GM19468 (cell line): ENCODE measurements around the gene ALDH18A1.

Experiments used
- ATAC-seq: cut with Tn5 transposase; IDR thresholded peaks from one replicate; pipeline ENCODE4 v1.9.1; 2021; ENCODE audit warnings: mild to moderate bottlenecking, moderate library complexity, moderate number of reproducible peaks; ENCODE audit not compliant: unreplicated experiment; ENCODE audit errors: extremely low read depth

Gene ALDH18A1

GRCh38 chr10:95597788-95598187 lies 58.7 kb downstream of the ALDH18A1 start:
- ATAC-seq, result no peak

DNA sequence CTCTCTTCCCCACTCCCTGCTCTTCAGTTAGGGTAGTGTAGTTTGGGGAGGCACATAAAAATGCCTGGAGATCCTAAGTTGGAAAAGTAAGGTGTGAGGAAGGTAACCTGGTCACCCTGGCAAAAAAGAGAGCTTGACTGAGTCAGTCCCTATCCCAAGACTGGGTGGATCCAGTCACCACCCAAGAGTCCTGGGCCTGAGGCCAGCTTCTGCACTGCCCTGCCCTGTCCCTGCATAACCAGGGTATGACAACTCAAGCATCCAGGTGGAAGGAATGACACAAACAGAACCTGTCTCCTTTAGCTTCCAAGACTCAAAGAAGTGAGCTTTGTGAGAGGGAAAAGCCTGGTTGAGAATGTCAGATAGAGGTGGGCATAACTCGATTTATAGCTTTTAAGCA lies 68.5 kb downstream of the ALDH18A1 start:
- no peak for ATAC-seq

DNA sequence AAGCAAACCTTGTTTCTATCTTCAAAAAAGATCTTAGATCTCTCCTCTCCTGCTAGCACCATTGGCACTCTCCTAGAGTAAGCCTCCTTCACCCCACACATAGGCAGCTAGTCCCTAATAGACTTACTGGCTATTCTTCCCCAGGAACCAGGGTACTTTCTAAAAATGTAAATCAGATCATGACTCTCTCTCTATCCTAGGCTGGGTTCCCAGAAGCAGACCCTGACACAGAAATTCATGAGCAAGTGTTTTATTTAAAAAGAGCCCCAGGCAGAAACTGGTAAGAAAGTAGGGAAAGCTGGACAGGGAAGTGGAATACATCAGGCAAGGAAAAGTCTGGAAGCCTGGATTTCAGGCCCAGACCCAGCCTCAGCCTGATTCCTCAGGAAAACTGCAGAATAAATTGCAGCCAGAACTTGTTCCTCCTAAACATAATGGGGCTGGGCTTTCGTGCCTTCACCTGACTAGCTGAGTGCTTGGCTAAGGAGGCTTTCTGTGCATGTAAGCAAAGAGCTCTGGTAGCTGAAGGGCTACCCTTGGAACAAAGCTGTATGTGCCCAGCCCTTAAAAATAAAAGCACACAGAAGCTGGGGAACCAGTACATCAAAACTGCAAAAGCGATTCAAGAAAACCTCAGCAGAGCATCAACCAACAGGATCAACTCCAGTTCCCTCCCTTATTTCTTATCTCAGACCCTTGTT lies 76.5 kb downstream of the ALDH18A1 start:
- no peak for ATAC-seq

DNA sequence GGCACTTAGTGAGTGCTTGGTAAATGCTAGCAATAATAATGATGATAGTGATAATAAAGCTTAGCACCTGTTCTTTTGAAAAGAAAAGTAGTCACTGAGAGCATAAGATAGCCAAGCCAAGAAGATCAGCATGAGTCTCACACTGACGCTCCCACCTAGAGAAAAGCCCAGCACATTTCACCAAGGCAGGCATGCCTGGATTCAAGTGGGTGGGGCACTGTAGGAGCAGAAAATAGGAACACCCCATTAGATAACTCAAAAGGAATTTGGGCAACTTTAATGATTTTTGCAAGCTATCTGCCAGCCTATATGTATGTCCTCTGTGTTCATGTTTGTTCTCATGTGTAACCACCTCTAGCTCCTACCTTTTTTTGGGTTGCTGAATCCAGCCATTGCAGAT lies 77.2 kb downstream of the ALDH18A1 start:
- no peak for ATAC-seq

GRCh38 chr10:95578619-95579018 lies 77.9 kb downstream of the ALDH18A1 start:
- ATAC-seq, result no peak

- no peak for ATAC-seq
Measured at GRCh38 chr10:95574649-95575365, 81.7 kb downstream of the ALDH18A1 start.

GRCh38 chr10:95573964-95574604 lies 82.4 kb downstream of the ALDH18A1 start:
- ATAC-seq, result no peak

- no peak for ATAC-seq
Measured at GRCh38 chr10:95573527-95573926, 83.0 kb downstream of the ALDH18A1 start.

DNA sequence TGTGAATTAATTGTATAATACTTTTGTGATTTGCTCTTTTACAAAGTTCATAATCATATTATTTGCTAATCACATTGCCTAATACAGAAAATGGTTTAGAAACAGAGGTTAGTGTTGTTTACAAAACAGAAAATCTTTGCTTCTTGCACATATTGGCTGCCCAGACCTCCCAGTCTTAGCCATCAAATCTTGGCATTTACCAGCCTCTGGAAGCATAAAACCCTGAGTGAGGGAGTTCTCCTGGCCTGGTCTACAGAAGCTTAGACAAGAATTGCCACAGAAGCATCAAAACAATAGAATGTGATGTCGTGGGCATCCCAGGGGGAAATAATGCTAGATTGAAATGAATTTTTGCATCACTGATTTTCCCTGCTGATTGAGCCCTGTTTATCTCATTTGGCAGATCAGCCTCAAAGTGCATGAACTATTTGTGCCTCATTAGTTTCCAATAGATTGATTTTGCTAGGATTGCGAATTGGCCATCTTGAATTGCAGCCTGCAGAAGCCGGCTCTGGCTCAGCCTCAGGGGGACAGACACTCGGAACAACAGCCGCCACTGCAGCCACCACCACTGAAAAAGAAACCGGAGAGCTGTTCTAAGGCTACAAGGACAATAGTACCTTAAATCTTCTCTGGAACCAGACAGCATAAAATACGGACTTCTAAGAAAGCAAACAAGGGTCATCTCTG lies 84.2 kb downstream of the ALDH18A1 start:
- ATAC-seq, result no peak

DNA sequence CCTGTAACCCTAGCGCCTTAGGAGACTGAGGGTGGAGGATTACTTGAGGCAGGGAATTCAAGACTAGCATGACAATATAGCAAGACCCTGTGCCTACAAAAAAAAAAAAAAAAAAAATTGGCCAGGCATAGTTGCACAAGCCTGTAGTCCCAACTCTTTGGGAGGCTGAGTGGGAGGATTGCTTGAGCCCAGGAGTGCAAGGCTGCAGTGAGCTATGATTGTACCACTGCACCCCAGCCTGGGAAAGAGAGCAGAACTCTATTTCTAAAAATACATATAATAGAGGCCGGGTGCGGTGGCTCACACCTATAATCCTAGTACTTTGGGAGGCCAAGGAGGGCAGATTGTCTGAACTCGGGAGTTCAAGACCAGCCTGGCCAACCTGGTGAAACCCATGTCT lies 85.1 kb downstream of the ALDH18A1 start:
- no peak for ATAC-seq

DNA sequence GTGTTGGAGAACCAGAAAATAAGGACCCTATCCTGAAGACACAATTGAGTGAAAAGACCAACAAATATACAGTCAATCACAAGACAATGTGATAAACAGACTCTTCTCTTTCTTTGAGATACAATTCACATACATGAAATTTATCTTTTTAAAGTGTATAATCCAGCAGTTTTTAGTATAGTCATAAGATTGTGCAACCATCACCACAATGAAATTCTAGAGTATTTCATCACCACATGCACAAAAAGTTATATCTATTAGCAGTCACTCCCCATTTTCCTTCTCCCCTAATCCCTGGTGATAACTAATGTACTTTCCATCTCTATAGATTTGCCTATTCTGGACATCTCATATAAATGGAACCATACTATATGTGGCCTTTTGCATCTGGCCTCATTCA lies 87.1 kb downstream of the ALDH18A1 start:
- no peak for ATAC-seq

DNA sequence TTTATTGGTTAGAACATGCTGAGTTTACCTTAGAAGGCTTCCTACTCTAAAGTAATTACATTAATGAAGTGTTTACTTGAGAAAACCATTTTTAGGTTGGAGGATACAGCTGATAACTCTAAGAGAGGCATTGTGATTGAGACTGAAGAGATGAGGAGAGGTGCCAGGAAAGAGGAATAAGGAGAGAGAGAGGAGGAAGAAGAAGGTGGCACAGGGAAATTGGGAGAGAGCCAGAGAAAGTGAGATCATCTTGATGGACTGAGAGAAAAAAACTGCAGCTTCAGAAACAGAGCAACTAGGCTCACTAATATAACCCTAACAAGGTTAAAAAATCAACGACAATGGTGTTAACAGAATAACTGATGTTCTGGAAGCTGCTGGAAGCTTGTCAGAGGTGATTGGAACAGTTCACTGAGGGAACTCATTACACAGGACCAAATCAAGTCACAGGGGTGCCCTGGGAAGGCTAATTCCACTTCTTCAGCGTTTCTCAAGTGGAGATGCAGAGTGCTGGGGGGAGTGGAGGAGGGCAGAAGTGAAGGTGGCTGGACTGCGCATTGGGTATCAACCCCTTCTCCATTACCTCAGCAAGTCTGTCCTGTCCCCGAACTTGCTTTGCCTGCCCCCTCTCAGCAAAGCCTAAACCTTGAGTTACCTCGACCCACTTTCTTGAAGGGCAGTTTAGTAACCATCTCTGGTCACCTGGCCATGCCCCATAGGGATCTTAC lies 88.4 kb downstream of the ALDH18A1 start:
- no peak for ATAC-seq

DNA sequence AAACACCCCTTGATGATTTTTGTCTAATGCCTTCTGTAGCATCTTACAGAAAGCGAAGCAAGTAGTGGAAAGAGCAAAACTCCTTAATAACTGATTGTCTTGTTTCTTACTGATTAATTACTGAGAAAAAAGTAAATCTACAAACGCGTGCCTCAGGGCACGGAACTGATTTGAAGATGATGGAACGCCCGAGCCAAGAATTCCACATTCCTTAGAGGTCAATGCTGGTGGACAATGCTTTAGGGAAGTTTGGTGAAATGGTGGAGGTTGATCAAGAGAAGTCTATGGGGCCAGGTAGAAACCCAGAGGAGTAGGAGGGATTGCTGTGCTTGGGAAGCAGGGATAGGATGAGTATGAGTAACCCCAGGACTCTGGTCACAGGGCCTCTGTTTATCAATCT lies 90.4 kb downstream of the ALDH18A1 start:
- no peak for ATAC-seq

- no peak for ATAC-seq
Measured at GRCh38 chr10:95565336-95565735, 91.2 kb downstream of the ALDH18A1 start.

DNA sequence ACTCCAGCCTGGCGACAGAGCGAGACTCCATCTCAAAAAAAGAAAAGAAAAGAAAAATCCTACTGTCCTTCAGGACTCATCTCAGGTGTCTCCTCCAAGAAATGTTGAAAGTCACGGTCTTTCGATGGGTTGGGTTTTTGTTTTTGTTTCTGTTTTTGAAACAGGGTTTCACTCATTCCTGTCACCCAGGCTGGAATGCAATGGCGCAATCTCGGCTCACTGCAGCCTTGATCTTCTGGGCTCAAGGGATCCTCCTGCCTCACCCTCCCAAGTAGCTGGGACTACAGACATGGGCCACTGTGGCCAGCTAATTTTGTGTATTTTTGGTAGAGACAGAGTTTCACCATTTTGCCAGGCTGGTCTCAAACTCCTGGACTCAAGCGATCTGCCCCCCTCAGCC lies 92.2 kb downstream of the ALDH18A1 start:
- no peak for ATAC-seq

GRCh38 chr10:95562341-95562965 lies 94.1 kb downstream of the ALDH18A1 start:
- ATAC-seq, result no peak

DNA sequence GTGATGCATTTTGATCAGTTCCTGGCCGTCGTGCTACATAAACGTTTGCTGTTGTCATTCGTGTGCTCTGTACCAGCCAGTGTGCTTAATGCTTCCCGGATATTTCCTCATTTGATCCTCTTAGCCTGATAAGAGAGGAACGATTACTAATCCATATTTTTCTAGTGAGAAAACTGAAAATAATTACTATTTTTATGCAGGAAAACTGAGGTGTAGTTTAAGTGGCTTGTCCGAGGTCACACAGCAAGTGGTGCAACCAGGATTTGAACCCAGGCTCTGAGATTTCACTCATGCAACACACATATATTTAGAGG lies 94.7 kb downstream of the ALDH18A1 start:
- ATAC-seq, result no peak

- peak; percentile 99 for ATAC-seq
Measured at GRCh38 chr10:95561177-95561863, 95.2 kb downstream of the ALDH18A1 start, which contains the start of gene SORBS1. TSS of gene SORBS1 (minus strand) at chr10:95561371. CDS start at chr10:95441135, 120,236 bp downstream.
